Panc1 (cell line): ENCODE data around the gene SLC9A6. TPM values are rescaled to one million over a fixed set of nuclear protein-coding genes. Genes with fewer than 3 reads are reported as not detected.
A peak's percentile ranks its signal among the peaks of the same experiment; 100 is the strongest.

ENCODE experiments used
- ATAC-seq: fragments of 200-7000 bp; cut with Tn5 transposase; 2 replicates; pipeline ENCODE4 v1.9.1; 2020; ENCODE audit warnings: mild to moderate bottlenecking, moderate library complexity
- BruUV-seq: library from RNA; stranded (reverse); fragments of 400-500 nt; replicated peaks from 2 replicates; lab custom pipeline; 2021; lab: Mats Ljungman, UMichigan
- CTCF ChIA-PET: fragments of 300-600 bp; sonication (Branson Sonifier 250); formaldehyde crosslinking; loops from one replicate; lab custom pipeline; 2022; ENCODE audit warnings: antibody characterized with exemption; lab: Charles Lee
- POLR2A ChIA-PET: fragments of 300-600 bp; sonication (Branson Sonifier 250); formaldehyde crosslinking; loops from one replicate; lab custom pipeline; 2022; ENCODE audit warnings: antibody characterized with exemption; lab: Charles Lee
- DNase-seq: peaks from one replicate; pipeline ENCODE4 v3.0.0-alpha.2; 2010; ENCODE audit warnings: low read depth, low spot score
- H3K27ac ChIP-seq: 2 replicates; pipeline ENCODE4 v1.5.1; 2011; ENCODE audit warnings: mild to moderate bottlenecking, low read length, inconsistent platforms
- H3K27me3 ChIP-seq: fragments of 200-500 bp; sonication (Bioruptor generic); 2 replicates; pipeline ENCODE4 v1.6.0; 2014; ENCODE audit warnings: low read length, inconsistent platforms; ENCODE audit not compliant: control insufficient read depth, insufficient read depth
- H3K36me3 ChIP-seq: fragments of 200-500 bp; sonication (Bioruptor generic); 2 replicates; pipeline ENCODE4 v1.5.1; 2014; ENCODE audit warnings: inconsistent platforms, mild to moderate bottlenecking, low read length, moderate library complexity; ENCODE audit not compliant: control insufficient read depth, insufficient read depth
- H3K4me1 ChIP-seq: 2 replicates; pipeline ENCODE4 v1.5.1; 2011; ENCODE audit warnings: inconsistent platforms, mild to moderate bottlenecking, low read length, moderate library complexity; ENCODE audit not compliant: control insufficient read depth, insufficient read depth
- H3K4me3 ChIP-seq, 2 experiments: 2 replicates each; pipeline ENCODE4 v1.5.1; 2011 to 2012; ENCODE audit warnings: low read depth in 2 of 2, low read length in 2 of 2, mild to moderate bottlenecking in 2 of 2, inconsistent platforms in 1 of 2, moderate library complexity in 1 of 2
- H3K9me3 ChIP-seq: fragments of 200-500 bp; sonication (Bioruptor generic); 2 replicates; pipeline ENCODE4 v1.5.1; 2014; ENCODE audit warnings: low read depth, mild to moderate bottlenecking, inconsistent platforms, low read length, moderate library complexity; ENCODE audit not compliant: control insufficient read depth, insufficient read depth
- REST ChIP-seq, 2 experiments: IDR thresholded peaks; 2 replicates each; pipeline ENCODE4 v1.6.1; 2011 to 2012; ENCODE audit warnings: low read depth in 2 of 2, control low read depth in 1 of 2, low read length in 1 of 2, mild to moderate bottlenecking in 1 of 2, moderate library complexity in 1 of 2; ENCODE audit not compliant: insufficient read depth in 1 of 2
- SIN3A ChIP-seq: IDR thresholded peaks from 2 replicates; pipeline ENCODE4 v1.6.1; 2012; ENCODE audit warnings: low read depth, mild to moderate bottlenecking, low read length, moderate library complexity, borderline replicate concordance; ENCODE audit not compliant: insufficient read depth
- TCF7L2 ChIP-seq: IDR thresholded peaks from 2 replicates; pipeline ENCODE4 v1.6.1; 2011; ENCODE audit warnings: mild to moderate bottlenecking, low read depth, low read length, inconsistent platforms
- in situ Hi-C: cut with HindIII; loops from 2 replicates; pipeline ENCODE4 v1.10.0; 2016; ENCODE audit warnings: low sequenced_read_pairs, low pct_unique_long_range_greater_than_20kb
- intact Hi-C: fragments of 100-400 bp; cut with micrococcal nuclease; formaldehyde crosslinking; loops from one replicate; pipeline ENCODE4 v1.10.0; 2022; ENCODE audit not compliant: unreplicated experiment
- total RNA-seq: library from RNA; stranded (reverse); gene quantifications from one replicate; pipeline ENCODE4 v1.2.1, GENCODE V29; 2021; ENCODE audit not compliant: unreplicated experiment
- TF ChIP-seq, protein P1 (sequence below): fragments of 450-650 bp; IDR thresholded peaks from 2 replicates; pipeline ENCODE4 v1.5.1; 2017; ENCODE audit warnings: mild to moderate bottlenecking

SLC9A6 gene
- total RNA-seq, 1 experiment from 2014 or later: 22.0 TPM

GRCh38 chrX:135951291-135951690, 33.9 kb upstream of the SLC9A6 start:
- TF ChIP-seq REST (IDR thresholded peaks at IDR 0.05; ENCODE audit: insufficient read depth in 1 of 2, low read depth in 2 of 2, low read length in 1 of 2) (no peak), TCF7L2 (no peak), SIN3A (no peak)
- TF ChIP-seq, protein P1, sequence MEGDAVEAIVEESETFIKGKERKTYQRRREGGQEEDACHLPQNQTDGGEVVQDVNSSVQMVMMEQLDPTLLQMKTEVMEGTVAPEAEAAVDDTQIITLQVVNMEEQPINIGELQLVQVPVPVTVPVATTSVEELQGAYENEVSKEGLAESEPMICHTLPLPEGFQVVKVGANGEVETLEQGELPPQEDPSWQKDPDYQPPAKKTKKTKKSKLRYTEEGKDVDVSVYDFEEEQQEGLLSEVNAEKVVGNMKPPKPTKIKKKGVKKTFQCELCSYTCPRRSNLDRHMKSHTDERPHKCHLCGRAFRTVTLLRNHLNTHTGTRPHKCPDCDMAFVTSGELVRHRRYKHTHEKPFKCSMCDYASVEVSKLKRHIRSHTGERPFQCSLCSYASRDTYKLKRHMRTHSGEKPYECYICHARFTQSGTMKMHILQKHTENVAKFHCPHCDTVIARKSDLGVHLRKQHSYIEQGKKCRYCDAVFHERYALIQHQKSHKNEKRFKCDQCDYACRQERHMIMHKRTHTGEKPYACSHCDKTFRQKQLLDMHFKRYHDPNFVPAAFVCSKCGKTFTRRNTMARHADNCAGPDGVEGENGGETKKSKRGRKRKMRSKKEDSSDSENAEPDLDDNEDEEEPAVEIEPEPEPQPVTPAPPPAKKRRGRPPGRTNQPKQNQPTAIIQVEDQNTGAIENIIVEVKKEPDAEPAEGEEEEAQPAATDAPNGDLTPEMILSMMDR: no peak
- DNase-seq (no peak), ATAC-seq (0 out of 2 replicates have a peak, but pooled peaks have one; percentile 51)
- Histone ChIP-seq H3K4me3 (no peak overlapping the region), H3K4me1 (no peaks in the 10 kb centered on the region), H3K9me3 (no peaks in the 10 kb centered on the region), H3K36me3 (no peaks in the 10 kb centered on the region), H3K27me3 (no peaks in the 10 kb centered on the region), H3K27ac (no peak overlapping the region)
- ChIA-PET CTCF (no interaction called here), POLR2A (no interaction called here)
- in situ Hi-C loops (no loop called here), intact Hi-C loops (no loop called here)
- BruUV-seq: no TSS peak

DNA sequence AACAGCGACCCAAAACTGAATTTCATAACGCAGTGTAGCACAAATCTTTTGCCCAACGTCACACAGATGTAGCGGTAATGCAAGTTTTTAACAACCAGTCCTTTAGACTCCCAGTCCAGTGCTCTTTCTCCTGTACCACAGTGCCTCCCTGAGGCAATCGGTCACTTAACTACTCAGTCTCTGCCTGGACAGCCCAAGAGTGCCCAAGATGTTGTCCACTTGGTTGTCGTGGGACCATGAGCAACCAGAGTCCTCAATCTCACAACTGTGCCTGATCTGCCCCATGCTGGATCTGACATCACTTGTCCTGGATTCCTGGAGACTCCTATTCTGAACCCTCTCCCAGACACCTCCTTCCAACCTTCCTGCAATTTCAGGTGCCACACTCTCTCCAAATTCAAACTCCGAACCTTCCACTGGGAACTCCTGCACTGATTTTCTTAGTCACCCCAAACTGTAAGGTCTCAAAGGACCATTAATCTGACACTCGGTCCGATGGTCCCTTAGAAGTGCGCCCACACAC, 12.1 kb upstream of the SLC9A6 start:
- intact Hi-C loops: no loop called here
- CTCF ChIA-PET: no interaction called here

More for the DNA sequence above, 12.1 kb upstream of the SLC9A6 start:
- POLR2A ChIA-PET: interaction anchor here (0.6 to 0.7 kb wide), 3 partner anchors 12 to 149 kb away, joined by 4 to 8 read pairs (median 5); partner anchors contain the start of gene SLC9A6
- Histone ChIP-seq H3K36me3 (no peaks in the 10 kb centered on the region), H3K9me3 (no peaks in the 10 kb centered on the region), H3K27me3 (no peaks in the 10 kb centered on the region), H3K4me1 (peaks cover 15% of the 10 kb centered on the region), H3K4me3 (peak overlapping the region; percentile 94 to 97), H3K27ac (peak overlapping the region; percentile 90)
- BruUV-seq: TSS peak; percentile 82
- ATAC-seq (peak; percentile 74), DNase-seq (no peak)
- TF ChIP-seq, protein P1: peak; percentile 49
- no peak for TF ChIP-seq REST (IDR thresholded peaks at IDR 0.05; ENCODE audit: insufficient read depth in 1 of 2, low read depth in 2 of 2, low read length in 1 of 2)
- in situ Hi-C loops: no loop called here
